Vagina (tissue), 2 donors: Measurements from ENCODE around the gene PTPRN2. TPM values are rescaled to one million over a fixed set of nuclear protein-coding genes. Genes with fewer than 3 reads are reported as not detected.

Experiments
- DNase-seq, 2 donors: peaks; one replicate each; pipeline ENCODE4 v3.0.0-alpha.2; 2017; ENCODE audit errors: extremely low spot score in 2 of 2
- H3K27ac ChIP-seq: fragments of 200-600 bp; sonication (generic); one replicate; pipeline ENCODE4 v1.5.1; 2019
- H3K27me3 ChIP-seq: fragments of 200-600 bp; sonication (generic); one replicate; pipeline ENCODE4 v1.5.1; 2019
- H3K36me3 ChIP-seq, 2 donors: fragments of 200-600 bp; sonication (generic); one replicate each; pipeline ENCODE4 v1.5.1; 2017 to 2019
- H3K4me1 ChIP-seq: fragments of 200-600 bp; sonication (generic); one replicate; pipeline ENCODE4 v1.5.1; 2019
- H3K4me3 ChIP-seq, 2 donors: fragments of 200-600 bp; sonication (generic); 1 replicate in 1 of 2; 2 replicates in 1 of 2; pipeline ENCODE4 v1.5.1; 2016 to 2019
- H3K9me3 ChIP-seq: fragments of 200-600 bp; sonication (generic); one replicate; pipeline ENCODE4 v1.5.1; 2019
- CTCF ChIP-seq, 3 experiments: fragments of 450-650 bp in 2 of 3; fragments of 200-600 bp in 1 of 3; sonication (generic) in 1 of 3; IDR thresholded peaks; one replicate each; pipeline ENCODE4 v1.5.1; 2017 to 2019; ENCODE audit warnings: antibody characterized with exemption in 3 of 3, mild to moderate bottlenecking in 2 of 3, moderate library complexity in 2 of 3
- POLR2A ChIP-seq, 2 donors: fragments of 450-650 bp; IDR thresholded peaks; one replicate each; pipeline ENCODE4 v1.6.1; 2017; ENCODE audit warnings: antibody characterized with exemption in 2 of 2, mild to moderate bottlenecking in 2 of 2, moderate library complexity in 2 of 2
- POLR2AphosphoS5 ChIP-seq, 2 donors: sonication (generic); formaldehyde crosslinking; IDR thresholded peaks; one replicate each; pipeline ENCODE4 v1.9.0; 2017; ENCODE audit warnings: antibody characterized with exemption in 2 of 2, mild to moderate bottlenecking in 2 of 2, low read depth in 1 of 2; ENCODE audit not compliant: insufficient read depth in 1 of 2
- intact Hi-C: fragments of 100-400 bp; cut with DNase I; formaldehyde crosslinking; loops from one replicate; pipeline ENCODE4 v1.15.1; 2023
- total RNA-seq: library from RNA; depleted of rRNA; stranded (reverse); fragments of >200 nt; gene quantifications from one replicate; pipeline ENCODE4 v1.2.3, GENCODE V29; 2016

Gene PTPRN2
- total RNA-seq, 1 donor from 2014 or later: 7.4 TPM

- TF ChIP-seq CTCF (IDR thresholded peaks at IDR 0.05): no peak
- no peak for TF ChIP-seq POLR2A (IDR thresholded peaks at IDR 0.05)
- no peak for TF ChIP-seq POLR2AphosphoS5 (IDR thresholded peaks at IDR 0.05; ENCODE audit: insufficient read depth in 1 of 2, low read depth in 1 of 2)
- DNase-seq: no peak
- no peaks in the 10 kb centered on the region for H3K9me3 ChIP-seq
- H3K36me3 ChIP-seq: no peaks in the 10 kb centered on the region
- no peaks in the 10 kb centered on the region for H3K27me3 ChIP-seq
- H3K27ac ChIP-seq: no peak overlapping the region
- intact Hi-C loops: no loop called here
- H3K4me1 ChIP-seq: peaks cover 8% of the 10 kb centered on the region
- H3K4me3 ChIP-seq: no peak overlapping the region
These were observed 733.9 kb downstream of the PTPRN2 start for GRCh38 chr7:157853789-157854065.

DNA sequence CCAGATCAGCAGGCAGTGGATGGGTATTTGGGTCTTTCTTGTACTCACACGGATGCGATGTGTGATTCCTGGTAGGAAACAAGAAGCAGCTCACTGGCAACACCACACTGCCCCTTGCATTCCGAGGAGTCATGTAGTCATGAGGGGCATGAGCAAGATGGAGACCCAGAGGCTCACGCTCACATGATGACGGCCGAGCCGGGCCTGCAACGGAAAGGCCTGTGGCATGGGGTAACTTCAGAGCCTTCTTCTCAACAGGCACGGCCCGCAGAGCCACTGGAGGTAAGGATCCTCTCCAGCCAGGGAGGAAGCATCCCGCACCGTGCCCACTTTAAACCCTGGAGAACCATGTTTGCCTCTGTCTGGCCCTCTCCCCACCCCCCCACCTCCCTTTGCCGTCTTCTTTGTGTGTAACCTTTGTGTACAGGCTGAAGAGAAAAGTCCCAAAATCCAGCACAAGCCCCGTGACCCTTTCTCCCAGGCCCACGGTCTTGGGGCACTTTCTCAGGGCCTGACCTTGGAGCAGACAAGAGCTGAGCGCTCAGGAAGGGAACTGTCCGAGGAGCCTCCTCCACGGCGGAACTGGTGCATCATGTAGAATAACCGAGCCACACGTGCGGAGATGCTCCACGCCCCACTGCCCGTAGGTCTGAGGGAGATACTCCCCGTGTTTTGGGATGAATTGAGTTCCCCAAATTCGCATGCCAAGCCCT lies 734.4 kb downstream of the PTPRN2 start:
- Histone ChIP-seq H3K27ac (no peak overlapping the region), H3K27me3 (no peaks in the 10 kb centered on the region), H3K4me1 (peaks cover 8% of the 10 kb centered on the region), H3K9me3 (no peaks in the 10 kb centered on the region), H3K4me3 (no peak overlapping the region), H3K36me3 (no peaks in the 10 kb centered on the region)
- intact Hi-C loops: no loop called here
- no peak for TF ChIP-seq CTCF (IDR thresholded peaks at IDR 0.05)
- TF ChIP-seq POLR2A (IDR thresholded peaks at IDR 0.05): no peak
- no peak for TF ChIP-seq POLR2AphosphoS5 (IDR thresholded peaks at IDR 0.05; ENCODE audit: insufficient read depth in 1 of 2, low read depth in 1 of 2)
- no peak for DNase-seq

- H3K4me1 ChIP-seq: peaks cover 8% of the 10 kb centered on the region
- intact Hi-C loops: no loop called here
- H3K27ac ChIP-seq: no peak overlapping the region
- DNase-seq: no peak
- TF ChIP-seq POLR2A (IDR thresholded peaks at IDR 0.05): no peak
- TF ChIP-seq CTCF (IDR thresholded peaks at IDR 0.05): no peak
- peak; percentile 34 to 57 for TF ChIP-seq POLR2AphosphoS5 (IDR thresholded peaks at IDR 0.05; ENCODE audit: insufficient read depth in 1 of 2, low read depth in 1 of 2)
- H3K27me3 ChIP-seq: no peaks in the 10 kb centered on the region
- no peak overlapping the region for H3K4me3 ChIP-seq
- H3K9me3 ChIP-seq: no peaks in the 10 kb centered on the region
- H3K36me3 ChIP-seq: no peaks in the 10 kb centered on the region
These were observed 736.0 kb downstream of the PTPRN2 start for GRCh38 chr7:157851501-157852067.

DNA sequence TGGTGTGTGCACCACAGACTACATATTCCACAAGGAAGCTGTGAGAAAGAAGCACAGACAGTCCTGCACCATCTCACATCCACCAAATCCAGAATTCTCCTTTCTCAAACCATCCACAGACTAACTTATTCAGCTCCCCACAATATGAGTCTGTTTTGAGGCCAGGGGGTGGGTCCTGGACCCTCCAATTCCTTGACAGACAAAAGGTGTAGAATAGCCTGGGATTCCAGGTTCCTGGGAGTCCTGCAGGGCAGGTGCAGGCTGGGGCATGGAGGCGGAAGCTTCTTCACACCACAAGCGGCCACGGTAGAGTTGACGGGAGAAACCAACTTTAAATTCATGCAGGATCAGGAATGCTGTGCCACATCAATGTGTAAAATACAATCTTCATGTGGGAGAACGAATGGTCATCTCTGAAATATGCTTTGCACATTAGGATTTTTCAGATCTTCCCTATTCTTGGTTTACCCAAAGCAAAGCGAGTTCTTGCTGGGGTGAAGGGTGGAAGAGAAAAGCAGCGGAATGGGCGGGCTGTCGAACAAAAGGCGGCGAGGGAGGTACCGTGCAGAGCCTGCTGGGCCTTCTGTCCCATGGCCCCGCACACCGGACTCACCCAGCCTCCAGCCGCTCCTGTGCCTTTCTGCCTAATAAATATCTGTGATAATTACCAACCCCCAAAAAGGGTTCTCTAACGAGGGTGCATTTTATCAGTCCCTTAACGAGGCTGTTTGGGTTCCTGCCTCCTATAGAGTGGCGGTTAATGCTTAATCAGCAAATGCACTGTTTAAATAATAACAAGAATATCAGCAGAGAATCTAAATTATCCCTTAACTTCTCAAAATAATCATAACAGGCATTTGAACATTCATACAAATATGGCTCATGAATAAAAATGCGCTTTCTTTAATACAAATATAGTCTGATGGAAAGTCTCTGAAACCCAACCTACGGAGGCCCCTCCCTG lies 736.9 kb downstream of the PTPRN2 start:
- TF ChIP-seq CTCF (IDR thresholded peaks at IDR 0.05) (no peak), POLR2A (IDR thresholded peaks at IDR 0.05) (no peak), POLR2AphosphoS5 (IDR thresholded peaks at IDR 0.05; ENCODE audit: insufficient read depth in 1 of 2, low read depth in 1 of 2) (no peak)
- H3K4me1 ChIP-seq: peaks cover 8% of the 10 kb centered on the region
- no peak overlapping the region for H3K27ac ChIP-seq
- H3K9me3 ChIP-seq: no peaks in the 10 kb centered on the region
- intact Hi-C loops: no loop called here
- no peak for DNase-seq
- H3K4me3 ChIP-seq: no peak overlapping the region
- H3K27me3 ChIP-seq: no peaks in the 10 kb centered on the region
- H3K36me3 ChIP-seq: no peaks in the 10 kb centered on the region
